Measurements from ENCODE around the gene OSBPL3. TPM values are rescaled to one million over a fixed set of nuclear protein-coding genes. Genes with fewer than 3 reads are reported as not detected.

OSBPL3 gene
- total RNA-seq, 4 donors from 2014 or later: 3.1 to 7.0 (median 5.3) TPM

DNA sequence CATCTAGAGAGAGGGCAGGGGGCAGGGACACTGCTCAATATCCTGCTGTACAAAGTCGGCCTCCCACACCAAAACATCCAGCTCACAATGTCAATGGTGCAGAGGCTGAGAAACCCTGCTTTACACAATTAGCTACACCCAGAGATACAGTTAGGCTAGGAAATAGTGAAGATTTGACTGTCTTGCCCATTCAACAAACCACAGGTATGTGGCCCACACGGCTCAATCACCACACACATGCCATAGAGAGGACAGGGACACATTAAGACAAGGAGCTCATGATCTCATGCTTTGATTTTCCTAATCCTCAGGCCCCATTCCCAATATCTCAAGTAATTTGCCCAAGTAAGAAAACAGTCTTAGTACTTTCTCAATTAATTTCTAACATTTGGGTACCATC, 110.4 kb downstream of the OSBPL3 start:
- in situ Hi-C loops (cut with MboI; ENCODE audit: low sequenced_read_pairs in 4 of 4) (no loop called here), intact Hi-C loops (cut with DNase I; ENCODE audit: low total_unique reads) (no loop called here)
- no peaks in the 10 kb centered on the region for H3K4me1 ChIP-seq
- H3K4me3 ChIP-seq: no peak overlapping the region
- no peak for TF ChIP-seq POLR2A (IDR thresholded peaks at IDR 0.05)
- TF ChIP-seq, protein P1, sequence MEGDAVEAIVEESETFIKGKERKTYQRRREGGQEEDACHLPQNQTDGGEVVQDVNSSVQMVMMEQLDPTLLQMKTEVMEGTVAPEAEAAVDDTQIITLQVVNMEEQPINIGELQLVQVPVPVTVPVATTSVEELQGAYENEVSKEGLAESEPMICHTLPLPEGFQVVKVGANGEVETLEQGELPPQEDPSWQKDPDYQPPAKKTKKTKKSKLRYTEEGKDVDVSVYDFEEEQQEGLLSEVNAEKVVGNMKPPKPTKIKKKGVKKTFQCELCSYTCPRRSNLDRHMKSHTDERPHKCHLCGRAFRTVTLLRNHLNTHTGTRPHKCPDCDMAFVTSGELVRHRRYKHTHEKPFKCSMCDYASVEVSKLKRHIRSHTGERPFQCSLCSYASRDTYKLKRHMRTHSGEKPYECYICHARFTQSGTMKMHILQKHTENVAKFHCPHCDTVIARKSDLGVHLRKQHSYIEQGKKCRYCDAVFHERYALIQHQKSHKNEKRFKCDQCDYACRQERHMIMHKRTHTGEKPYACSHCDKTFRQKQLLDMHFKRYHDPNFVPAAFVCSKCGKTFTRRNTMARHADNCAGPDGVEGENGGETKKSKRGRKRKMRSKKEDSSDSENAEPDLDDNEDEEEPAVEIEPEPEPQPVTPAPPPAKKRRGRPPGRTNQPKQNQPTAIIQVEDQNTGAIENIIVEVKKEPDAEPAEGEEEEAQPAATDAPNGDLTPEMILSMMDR (IDR thresholded peaks at IDR 0.05 in 4 of 5, conservative IDR thresholded peaks at IDR 0.05 in 1 of 5): no peak
- DNase-seq (no peak), ATAC-seq (no peak)
- H3K9me3 ChIP-seq: no peaks in the 10 kb centered on the region
- no peaks in the 10 kb centered on the region for H3K27me3 ChIP-seq
- no peak overlapping the region for H3K27ac ChIP-seq
- H3K36me3 ChIP-seq: no peaks in the 10 kb centered on the region

DNA sequence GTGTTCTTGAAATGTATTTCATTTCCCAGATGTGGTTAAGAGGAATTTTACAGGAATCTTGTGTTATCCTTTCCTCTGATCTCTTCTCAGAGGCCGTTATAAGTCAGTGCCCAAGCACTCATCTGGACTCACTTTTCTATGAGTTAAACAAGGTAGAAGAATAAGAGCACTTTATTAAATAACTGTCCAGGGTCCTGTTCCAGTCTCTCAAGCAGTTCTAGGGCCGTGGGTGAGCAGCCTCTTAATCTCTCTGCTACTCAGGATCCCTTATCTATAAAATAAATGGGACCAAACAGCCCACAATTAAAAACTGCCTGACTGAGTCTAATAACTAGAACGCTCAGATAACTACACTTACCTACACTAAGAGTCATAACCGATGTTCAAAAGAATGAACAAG, 111.2 kb downstream of the OSBPL3 start:
- H3K36me3 ChIP-seq: no peaks in the 10 kb centered on the region
- H3K4me3 ChIP-seq: no peak overlapping the region
- H3K9me3 ChIP-seq: no peaks in the 10 kb centered on the region
- in situ Hi-C loops (cut with MboI; ENCODE audit: low sequenced_read_pairs in 4 of 4) (no loop called here), intact Hi-C loops (cut with DNase I; ENCODE audit: low total_unique reads) (no loop called here)
- no peak for DNase-seq
- TF ChIP-seq, protein P1 (IDR thresholded peaks at IDR 0.05 in 4 of 5, conservative IDR thresholded peaks at IDR 0.05 in 1 of 5): no peak
- TF ChIP-seq POLR2A (IDR thresholded peaks at IDR 0.05): no peak
- no peaks in the 10 kb centered on the region for H3K4me1 ChIP-seq
- no peak for ATAC-seq
- no peak overlapping the region for H3K27ac ChIP-seq
- H3K27me3 ChIP-seq: no peaks in the 10 kb centered on the region

GRCh38 chr7:24866004-24866615, 113.9 kb downstream of the OSBPL3 start:
- ATAC-seq: no peak
- Histone ChIP-seq H3K27me3 (no peaks in the 10 kb centered on the region), H3K36me3 (no peaks in the 10 kb centered on the region), H3K9me3 (no peaks in the 10 kb centered on the region), H3K4me3 (no peak overlapping the region), H3K4me1 (no peaks in the 10 kb centered on the region), H3K27ac (no peak overlapping the region)
- no peak for TF ChIP-seq POLR2A (IDR thresholded peaks at IDR 0.05)
- TF ChIP-seq, protein P1 (IDR thresholded peaks at IDR 0.05 in 4 of 5, conservative IDR thresholded peaks at IDR 0.05 in 1 of 5): no peak
- DNase-seq: no peak
- intact Hi-C loops (cut with DNase I; ENCODE audit: low total_unique reads): no loop called here
- in situ Hi-C loops (cut with MboI; ENCODE audit: low sequenced_read_pairs in 4 of 4): no loop called here

DNA sequence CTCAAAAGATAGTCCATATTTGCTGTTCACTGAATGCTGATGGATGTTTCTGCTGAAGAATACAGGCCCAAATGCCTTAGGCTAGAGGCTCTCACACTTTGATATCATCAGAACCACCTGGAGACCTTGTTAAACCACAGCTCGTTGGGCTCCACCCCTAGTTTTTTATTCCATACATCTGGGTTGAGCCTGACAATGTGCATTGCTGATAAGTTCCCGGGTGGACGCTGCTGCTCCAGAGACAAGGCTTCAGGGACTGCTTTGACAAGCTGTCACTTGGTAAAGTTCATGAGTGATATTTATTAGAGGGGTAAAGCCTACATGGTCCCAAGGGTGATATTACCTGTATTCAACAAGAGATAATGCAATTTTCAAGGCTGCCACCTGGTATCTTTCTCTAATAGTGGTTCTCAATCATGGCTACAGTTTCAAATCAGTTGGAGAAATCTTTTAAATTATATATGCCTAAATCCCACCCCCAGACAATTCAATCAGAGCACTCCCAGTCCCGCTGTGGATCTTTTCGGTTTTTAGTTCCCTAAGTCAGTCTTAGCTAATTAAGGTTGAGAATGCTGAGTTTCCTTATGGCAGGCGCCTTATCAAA, 115.7 kb downstream of the OSBPL3 start:
- in situ Hi-C loops (cut with MboI; ENCODE audit: low sequenced_read_pairs in 4 of 4): no loop called here
- TF ChIP-seq, protein P1 (IDR thresholded peaks at IDR 0.05 in 4 of 5, conservative IDR thresholded peaks at IDR 0.05 in 1 of 5): no peak
- no peak for TF ChIP-seq POLR2A (IDR thresholded peaks at IDR 0.05)
- no peak for ATAC-seq

More for the DNA sequence above, 115.7 kb downstream of the OSBPL3 start:
- Histone ChIP-seq H3K4me1 (no peaks in the 10 kb centered on the region), H3K27me3 (no peaks in the 10 kb centered on the region), H3K36me3 (no peaks in the 10 kb centered on the region), H3K9me3 (no peaks in the 10 kb centered on the region), H3K27ac (no peak overlapping the region), H3K4me3 (no peak overlapping the region)
- no peak for DNase-seq
- intact Hi-C loops (cut with DNase I; ENCODE audit: low total_unique reads): no loop called here

Measured in gastrocnemius medialis (tissue), 4 donors.